ENCODE measurements around the gene IGFBP4. TPM values are rescaled to one million over a fixed set of nuclear protein-coding genes. Genes with fewer than 3 reads are reported as not detected.

Gene IGFBP4
- total and polyA plus RNA-seq, 10 of the 15 experiments (the other 5 are each of a cell fraction or from before 2014, with no cell fraction given) = 2.4 to 22.3 (median 6.6) TPM

GRCh38 chr17:40496634-40497420, 53.6 kb downstream of the IGFBP4 start:
- in situ Hi-C loops (cut with MboI) = no loop called here
- intact Hi-C loops (cut with micrococcal nuclease; ENCODE audit: unreplicated experiment) = no loop called here
- FAIRE-seq = no peak
- Histone ChIP-seq H3K27me3 (replicated peaks in 1 of 2; ENCODE audit: control insufficient read depth in 2 of 2, insufficient read depth in 2 of 2, low read length in 1 of 2) (peaks cover 0 to 9% of the 10 kb centered on the region in 2 experiments; a peak in 2 of 4 replicates), H4K20me1 (ENCODE audit: control insufficient read depth, insufficient read depth) (no peaks in the 10 kb centered on the region), H3K4me2 (ENCODE audit: control insufficient read depth, insufficient read depth) (no peak overlapping the region), H3K27ac (ENCODE audit: control insufficient read depth, insufficient read depth) (no peak overlapping the region), H3K9me3 (replicated peaks; ENCODE audit: control insufficient read depth, insufficient read depth, low read length) (no peaks in the 10 kb centered on the region), H2AFZ (ENCODE audit: control insufficient read depth, low read depth, low read length) (no peak overlapping the region), H3K4me3 (no peak overlapping the region), H3K9ac (ENCODE audit: control insufficient read depth, insufficient read depth, low read length) (no peak overlapping the region), H3K4me1 (ENCODE audit: control insufficient read depth, insufficient read depth, low read length) (no peaks in the 10 kb centered on the region), H3K79me2 (ENCODE audit: control insufficient read depth, insufficient read depth, low read length) (no peaks in the 10 kb centered on the region), H3K36me3 (ENCODE audit: control insufficient read depth in 2 of 2, insufficient read depth in 2 of 2, low read length in 1 of 2) (no peaks in the 10 kb centered on the region)
- ChIA-PET CTCF (interaction anchor here (0.7 to 1.2 kb wide), 2 partner anchors 19 to 21 kb away, joined by 3 read pairs; no protein-coding TSS in a partner anchor), SMC1A (ENCODE audit: uncharacterized antibody, unreplicated experiment) (interaction anchor here (0.9 to 1.5 kb wide), 5 partner anchors 11 to 48 kb away, joined by 3 to 5 read pairs (median 3); no protein-coding TSS in a partner anchor), RAD21 (ENCODE audit: unreplicated experiment) (interaction anchor here (1.2 kb wide), 1 partner anchor 14 kb away, joined by 3 read pairs; no protein-coding TSS in a partner anchor), POLR2A (interaction anchor here (0.7 kb wide), 1 partner anchor 16 kb away, joined by 3 read pairs; no protein-coding TSS in a partner anchor)
- DNase-seq (ENCODE audit: low read depth, low spot score) = no peak
- BruUV-seq (replicated peaks) = no TSS peak
- WGBS (ENCODE audit: insufficient coverage, insufficient replicate concordance, low lambda C conversion rate, missing lambda C conversion rate) = 39% methylated on average over 8 of the region's 9 CpGs
- no peak for TF ChIP-seq SREBF2 (IDR thresholded peaks at IDR 0.05; ENCODE audit: low read length)
- TF ChIP-seq ATF2 (IDR thresholded peaks at IDR 0.05; ENCODE audit: low read length) = no peak
- TF ChIP-seq USF2 (IDR thresholded peaks at IDR 0.05; ENCODE audit: borderline replicate concordance, low read depth, low read length) = no peak
- TF ChIP-seq BHLHE40 (IDR thresholded peaks at IDR 0.05; ENCODE audit: borderline replicate concordance in 1 of 2, low read depth in 2 of 2, low read length in 1 of 2) = no peak
- TF ChIP-seq SMARCA5 (IDR thresholded peaks at IDR 0.05) = no peak
- no peak for TF ChIP-seq EED (IDR thresholded peaks at IDR 0.05; ENCODE audit: low read depth)
- TF ChIP-seq SP1 (IDR thresholded peaks at IDR 0.05; ENCODE audit: low read depth, low read length) = no peak
- no peak for TF ChIP-seq ASH2L (IDR thresholded peaks at IDR 0.05; ENCODE audit: borderline replicate concordance, low read depth)
- TF ChIP-seq RAD21 (IDR thresholded peaks at IDR 0.05; ENCODE audit: insufficient read depth, low read depth, low read length) = no peak
- TF ChIP-seq SREBF1 (IDR thresholded peaks at IDR 0.05; ENCODE audit: low read length) = no peak
- TF ChIP-seq RELA (IDR thresholded peaks at IDR 0.05; ENCODE audit: borderline replicate concordance, partially characterized antibody) = no peak
- TF ChIP-seq NFIC (IDR thresholded peaks at IDR 0.05; ENCODE audit: low read depth, low read length) = no peak
- ATAC-seq = no peak
